ENCODE data around the gene PLG.
"Not testable (repeated sequence)": the region's sequence is repeated elsewhere in the genome, so short reads cannot be mapped to it uniquely, and the experiment has no call there.

The PLG gene

GRCh38 chr6:160739955-160740354 is 37.9 kb downstream of the PLG start:
- TF ChIP-seq CTCF (conservative IDR thresholded peaks at IDR 0.05; ENCODE audit: control insufficient read depth, insufficient read depth, low read depth, low read length): no peak
- no peak for DNase-seq (ENCODE audit: low read depth)
- no peak overlapping the region for H3K4me3 ChIP-seq (ENCODE audit: control insufficient read depth, low read depth, low read length)

- DNase-seq (ENCODE audit: low read depth); H3K4me3 ChIP-seq (ENCODE audit: control insufficient read depth, low read depth, low read length): not testable (repeated sequence)
These were observed 39.0 kb downstream of the PLG start for GRCh38 chr6:160741012-160741411.

GRCh38 chr6:160742090-160742489 is 40.0 kb downstream of the PLG start:
- TF ChIP-seq CTCF (conservative IDR thresholded peaks at IDR 0.05; ENCODE audit: control insufficient read depth, insufficient read depth, low read depth, low read length): no peak
- no peak overlapping the region for H3K4me3 ChIP-seq (ENCODE audit: control insufficient read depth, low read depth, low read length)
- no peak for DNase-seq (ENCODE audit: low read depth)

GRCh38 chr6:160750276-160750689 is 48.2 kb downstream of the PLG start:
- peak; percentile 5 for DNase-seq (ENCODE audit: low read depth)
- H3K4me3 ChIP-seq (ENCODE audit: control insufficient read depth, low read depth, low read length): no peak overlapping the region

GRCh38 chr6:160753211-160753610 is 51.2 kb downstream of the PLG start:
- not testable (repeated sequence) for H3K4me3 ChIP-seq (ENCODE audit: control insufficient read depth, low read depth, low read length); DNase-seq (ENCODE audit: low read depth)

More at GRCh38 chr6:160750276-160750689, 48.2 kb downstream of the PLG start:
- TF ChIP-seq CTCF (conservative IDR thresholded peaks at IDR 0.05; ENCODE audit: control insufficient read depth, insufficient read depth, low read depth, low read length): peak; percentile 43

- TF ChIP-seq CTCF (conservative IDR thresholded peaks at IDR 0.05; ENCODE audit: control insufficient read depth, insufficient read depth, low read depth, low read length): no peak
- no peak for DNase-seq (ENCODE audit: low read depth)
- no peak overlapping the region for H3K4me3 ChIP-seq (ENCODE audit: control insufficient read depth, low read depth, low read length)
These were observed 53.1 kb downstream of the PLG start for GRCh38 chr6:160755165-160755564.

GRCh38 chr6:160756021-160756420 is 54.0 kb downstream of the PLG start:
- H3K4me3 ChIP-seq (ENCODE audit: control insufficient read depth, low read depth, low read length): no peak overlapping the region

More at GRCh38 chr6:160756021-160756420, 54.0 kb downstream of the PLG start:
- DNase-seq (ENCODE audit: low read depth): no peak
- no peak for TF ChIP-seq CTCF (conservative IDR thresholded peaks at IDR 0.05; ENCODE audit: control insufficient read depth, insufficient read depth, low read depth, low read length)
